Measurements from ENCODE around the gene RGL1.
"Not testable (repeated sequence)": the region's sequence is repeated elsewhere in the genome, so short reads cannot be mapped to it uniquely, and the experiment has no call there.

The RGL1 gene

DNA sequence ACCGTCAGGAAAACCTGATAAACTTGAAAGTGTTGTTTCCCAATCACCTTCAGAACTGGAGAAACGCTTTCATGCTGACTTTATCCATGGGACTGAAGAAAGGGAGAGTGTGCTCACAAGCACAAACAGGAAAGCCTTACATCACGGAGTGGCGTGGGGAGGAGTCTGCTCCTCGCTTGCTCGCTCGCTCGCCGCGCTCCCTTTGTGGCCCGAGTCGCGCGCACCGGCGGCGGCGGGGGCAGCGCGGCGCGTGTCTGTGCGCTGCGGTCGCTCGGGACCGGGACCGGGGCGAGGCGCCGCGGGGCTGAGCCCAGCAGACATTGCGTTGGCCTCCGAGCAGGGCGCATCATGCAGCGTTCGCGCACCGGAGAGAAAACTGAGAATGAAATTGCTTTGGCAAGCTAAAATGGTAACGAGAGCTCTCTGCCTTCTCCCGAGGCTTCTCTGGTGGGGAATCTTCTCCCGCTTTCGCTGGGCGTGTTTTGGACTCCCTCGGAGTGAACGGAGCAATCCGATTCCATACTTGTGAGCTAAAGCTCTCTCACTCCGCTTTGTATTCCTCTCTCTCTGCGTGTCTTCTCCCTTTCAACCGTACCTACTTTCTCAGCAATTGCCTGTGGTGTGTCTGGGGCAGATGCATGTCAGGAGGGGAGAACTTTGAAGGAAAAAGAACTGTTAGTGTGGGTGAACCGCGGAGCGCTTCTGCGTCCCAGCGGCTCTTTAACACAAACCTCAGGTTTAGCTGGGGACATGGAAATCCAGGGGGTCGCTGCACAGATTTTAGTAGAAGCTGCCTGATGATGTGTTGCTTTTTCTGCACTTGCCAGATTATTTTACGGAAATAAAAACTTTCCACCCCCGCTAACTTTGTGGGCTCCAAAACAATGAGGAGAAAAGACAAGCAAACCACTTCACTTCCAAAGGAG lies at the start of gene RGL1:
Gene RGL1, plus strand, starts transcription at position 205 of the 926 bp plus-strand sequence. Its CDS starts 178 bp downstream, at position 383.
- peak; percentile 59 to 64 for DNase-seq

DNA sequence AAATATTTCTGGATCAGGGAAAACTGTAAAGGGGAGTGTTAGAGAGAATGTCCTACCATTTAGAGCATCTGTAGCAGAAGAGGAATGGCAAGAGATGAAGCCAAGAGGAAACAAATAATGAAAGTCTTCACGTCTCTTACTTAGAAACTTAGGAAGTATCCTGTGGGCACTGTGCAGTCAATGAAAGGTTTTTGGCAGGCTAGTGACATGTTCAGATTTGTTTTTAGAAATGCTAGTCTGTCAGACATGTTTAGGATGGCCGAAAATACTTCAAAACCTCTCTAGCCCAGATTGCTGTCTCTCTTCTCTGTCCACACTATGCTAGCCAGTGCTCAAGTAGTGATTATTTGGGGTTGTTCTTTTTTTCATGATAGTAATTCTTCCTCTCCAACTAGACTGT lies 48.6 kb upstream of the RGL1 start:
- DNase-seq = no peak

GRCh38 chr1:183757061-183757460 lies 47.9 kb upstream of the RGL1 start:
- no peak for DNase-seq

DNA sequence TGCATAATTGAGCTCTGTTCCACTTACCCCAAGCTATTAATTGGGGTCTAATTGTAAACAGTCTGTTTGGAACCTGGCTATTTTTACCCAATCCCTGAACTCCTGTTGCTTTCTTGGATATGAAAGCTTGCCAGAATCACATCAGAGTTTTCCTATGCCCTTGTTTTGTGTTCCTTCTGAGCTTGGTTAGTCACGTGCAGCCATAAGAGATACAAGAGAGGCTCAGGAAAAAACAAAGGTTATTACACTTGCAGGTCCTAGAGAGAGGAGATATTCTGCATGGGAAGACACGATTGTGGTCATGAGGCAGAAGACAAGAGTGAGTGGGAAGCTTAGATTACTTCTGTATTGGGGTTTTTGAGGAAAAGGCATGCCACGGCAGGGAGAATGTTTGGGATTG lies 46.0 kb upstream of the RGL1 start:
- DNase-seq = peak in 1 of 2 donors; percentile 5

- no peak for DNase-seq
Observed at GRCh38 chr1:183760661-183761060, 44.3 kb upstream of the RGL1 start.

GRCh38 chr1:183761871-183762270 lies 43.0 kb upstream of the RGL1 start:
- DNase-seq = no peak

- DNase-seq = not testable (repeated sequence)
Observed at GRCh38 chr1:183762856-183763255, 42.1 kb upstream of the RGL1 start.

DNA sequence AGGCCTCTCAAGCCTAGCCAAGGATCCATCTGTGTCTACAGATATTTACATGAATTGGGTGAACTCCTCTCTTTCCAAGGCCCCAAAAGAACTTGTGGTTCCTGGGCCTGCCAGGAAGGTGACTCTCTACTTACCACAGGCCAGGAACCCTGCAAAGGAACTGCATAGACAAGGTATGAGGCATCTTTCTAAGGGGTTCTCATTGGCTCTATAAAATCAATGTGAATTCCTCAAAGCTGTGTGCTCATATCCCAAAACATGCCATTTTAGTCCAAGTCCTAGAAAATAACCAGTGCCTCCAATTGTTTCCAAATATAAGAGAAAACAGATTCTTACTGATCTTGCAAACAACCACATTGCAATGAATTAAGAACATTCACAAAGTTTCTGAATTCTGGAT lies 39.9 kb upstream of the RGL1 start:
- DNase-seq = no peak

DNA sequence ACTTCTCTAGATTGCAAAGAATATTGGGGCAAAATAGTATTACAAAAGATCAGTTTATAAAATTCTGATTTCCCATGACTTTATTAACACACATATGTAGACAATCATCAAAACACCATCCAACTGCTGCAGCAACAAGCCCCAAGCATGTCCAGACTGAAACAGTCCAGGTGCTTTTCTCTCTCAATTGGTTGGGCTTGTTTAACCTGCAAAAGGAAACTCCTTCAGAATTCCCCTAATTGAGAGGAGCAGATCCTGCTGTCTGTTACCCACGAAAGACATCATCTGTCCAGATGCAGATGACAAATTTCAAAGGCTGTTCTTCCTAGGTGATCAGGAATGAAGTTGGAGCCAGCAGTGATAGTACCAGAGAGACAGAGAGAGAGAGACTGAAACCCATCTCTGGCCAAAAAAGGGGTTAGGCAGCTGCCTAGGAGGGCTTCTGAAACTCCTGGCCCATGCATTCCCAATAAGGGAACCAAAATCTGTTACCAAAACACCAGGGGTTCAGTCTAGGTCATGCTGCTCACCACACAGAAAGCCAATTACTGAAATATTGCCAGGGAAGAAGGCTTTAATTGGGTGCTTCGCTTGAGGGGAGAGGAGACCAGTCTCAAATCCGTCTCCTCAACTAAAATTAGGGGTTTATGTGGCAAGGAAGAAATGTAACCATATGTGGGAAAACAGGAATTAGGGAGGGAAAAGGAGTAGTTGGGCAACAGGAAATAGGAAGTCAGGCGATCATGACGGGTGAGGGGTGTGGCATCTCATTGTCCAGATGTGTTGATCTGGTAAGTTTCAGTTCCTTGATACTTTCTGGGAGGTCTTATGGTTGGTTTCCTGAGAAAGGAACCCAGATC lies 34.7 kb upstream of the RGL1 start:
- DNase-seq = peak; percentile 10 to 24

DNA sequence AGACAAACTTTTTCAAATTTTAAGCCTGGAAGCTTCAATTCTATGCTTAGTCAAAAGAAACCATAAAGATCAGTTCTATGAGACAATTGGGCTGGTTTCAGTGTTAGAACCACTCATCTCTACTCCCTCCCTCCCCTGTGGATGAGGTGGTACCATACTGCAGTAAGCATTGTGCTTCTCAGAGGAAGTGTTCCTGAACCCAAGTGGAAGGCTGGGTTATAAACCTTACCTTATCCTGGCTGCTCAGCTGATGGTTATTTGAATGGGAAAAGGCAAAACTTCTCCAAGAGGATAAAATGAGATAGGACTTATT lies 34.1 kb upstream of the RGL1 start:
- DNase-seq = no peak

- no peak for DNase-seq
Observed at GRCh38 chr1:183773482-183774274, 31.2 kb upstream of the RGL1 start.

- no peak for DNase-seq
Observed at GRCh38 chr1:183774938-183775337, 30.0 kb upstream of the RGL1 start.

GRCh38 chr1:183776731-183777130 lies 28.2 kb upstream of the RGL1 start:
- DNase-seq = no peak

GRCh38 chr1:183777328-183777727 lies 27.6 kb upstream of the RGL1 start:
- DNase-seq = no peak

DNA sequence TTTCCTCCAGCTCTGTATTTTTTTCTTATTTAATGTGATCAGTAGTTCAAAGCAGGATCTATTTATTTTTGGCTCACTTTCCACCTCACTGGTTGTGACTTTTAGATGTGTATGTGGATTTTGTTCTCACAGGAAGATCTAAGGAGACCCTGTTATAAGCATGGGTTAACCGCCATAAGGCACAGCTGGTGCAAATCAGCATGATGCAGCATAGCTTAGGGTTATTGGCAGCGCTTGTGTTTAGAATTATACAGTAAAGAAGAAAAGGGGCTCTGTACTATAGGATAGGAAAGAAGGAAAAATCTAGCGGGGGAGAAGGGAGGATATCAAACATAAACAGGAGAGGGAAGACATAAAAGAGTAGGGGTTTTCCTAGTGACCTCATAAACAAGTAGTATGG lies 26.9 kb upstream of the RGL1 start:
- DNase-seq = no peak

GRCh38 chr1:183778568-183779433 lies 26.1 kb upstream of the RGL1 start:
- DNase-seq = no peak

GRCh38 chr1:183780159-183780558 lies 24.8 kb upstream of the RGL1 start:
- DNase-seq = no peak

GRCh38 chr1:183780757-183781156 lies 24.2 kb upstream of the RGL1 start:
- no peak for DNase-seq

DNA sequence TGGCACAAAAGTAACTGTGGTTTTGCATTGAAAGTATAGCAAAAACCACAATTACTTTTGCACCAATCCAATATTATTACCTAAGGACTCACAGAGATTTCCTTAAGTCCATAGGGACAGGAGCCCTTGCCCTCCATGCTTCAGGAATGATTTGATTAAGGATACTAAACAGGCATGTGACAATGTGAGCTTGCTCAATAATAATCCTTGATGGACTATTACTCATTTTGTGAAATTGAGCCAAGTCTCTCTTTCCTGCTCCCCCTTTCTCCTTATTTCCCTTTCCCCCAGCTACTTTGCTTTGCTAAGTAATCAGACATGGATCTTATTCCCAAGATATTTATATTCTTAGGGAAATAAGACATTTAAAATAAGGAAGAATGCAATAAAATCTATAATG lies 21.6 kb upstream of the RGL1 start:
- DNase-seq = no peak

GRCh38 chr1:183783767-183784637 lies 20.9 kb upstream of the RGL1 start:
- no peak for DNase-seq

DNA sequence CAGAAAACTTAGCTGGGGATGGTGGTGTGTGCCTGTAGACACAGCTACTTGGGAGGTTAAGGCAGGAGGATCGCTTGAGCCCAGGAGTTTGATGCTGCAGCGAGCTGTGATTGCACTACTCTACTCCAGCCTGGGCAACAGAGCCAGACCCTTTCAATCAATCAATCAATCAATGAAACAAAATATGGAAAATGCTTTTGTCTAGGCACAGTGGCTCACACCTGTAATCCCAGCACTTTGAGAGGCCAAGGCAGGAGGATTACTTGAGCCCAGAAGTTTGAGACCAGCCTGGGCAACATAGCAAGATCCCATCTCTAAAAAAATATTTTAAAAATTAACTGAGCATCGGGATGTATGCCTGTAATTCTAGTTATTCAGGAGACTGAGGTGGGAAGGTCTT lies 19.0 kb upstream of the RGL1 start:
- not testable (repeated sequence) for DNase-seq

Measured in inflammatory macrophage treated with lipopolysaccharide for 1 hour (primary cell).